Karpas-422 (cell line): ENCODE data around the gene DHCR24. TPM values are rescaled to one million over a fixed set of nuclear protein-coding genes. Genes with fewer than 3 reads are reported as not detected.

Experiments
- total RNA-seq: library from RNA; depleted of rRNA; stranded (reverse); fragments of >200 nt; shearing (Covaris generic); gene quantifications from 2 replicates; pipeline ENCODE4 v1.2.3, GENCODE V29; 2014; ENCODE audit warnings: low replicate concordance; rRNA removed

DHCR24 gene
- total RNA-seq, 1 experiment from 2014 or later, result 115 TPM

Other genes starting within 250 kb of the DHCR24 start
- not detected in 2 replicates for gene MROH7, start 245.4 kb downstream of the DHCR24 start, total RNA-seq
- 17.4 and 26.5 TPM in 2 replicates for gene TTC4, start 171.3 kb downstream of the DHCR24 start, total RNA-seq
- gene PARS2, start 122.7 kb downstream of the DHCR24 start, total RNA-seq, result 8.2 and 9.0 TPM in 2 replicates
- gene TTC22, start 85.9 kb downstream of the DHCR24 start, total RNA-seq, result not detected in 2 replicates
- not detected in 2 replicates for gene TMEM61, start 93.4 kb upstream of the DHCR24 start, total RNA-seq
- gene BSND, start 111.7 kb upstream of the DHCR24 start, total RNA-seq, result not detected in 2 replicates
- gene PCSK9, start 152.4 kb upstream of the DHCR24 start, total RNA-seq, result not detected in 2 replicates